Liver (tissue), 9 donors: ENCODE data around the gene CHRM4. TPM values are rescaled to one million over a fixed set of nuclear protein-coding genes. Genes with fewer than 3 reads are reported as not detected.

Experiments
- DNase-seq: peaks from one replicate; pipeline ENCODE4 v3.0.0-alpha.2; 2017; ENCODE audit warnings: low spot score
- H3K27ac ChIP-seq, 2 donors: one replicate each; pipeline ENCODE4 v1.7.0; 2013; ENCODE audit warnings: inconsistent platforms in 2 of 2, low read length in 2 of 2, control low read depth in 1 of 2, low read depth in 1 of 2, mild to moderate bottlenecking in 1 of 2
- H3K27me3 ChIP-seq, 4 donors: one replicate each; pipeline versions ENCODE4 v1.6.1 to v1.7.0; 2013; ENCODE audit warnings: low read length in 3 of 4, inconsistent platforms in 1 of 4, mild to moderate bottlenecking in 1 of 4, moderate library complexity in 1 of 4; ENCODE audit not compliant: control insufficient read depth in 4 of 4, insufficient read depth in 4 of 4
- H3K36me3 ChIP-seq, 4 donors: one replicate each; pipeline versions ENCODE4 v1.6.1 to v1.7.0; 2013; ENCODE audit warnings: low read length in 3 of 4, mild to moderate bottlenecking in 3 of 4, low read depth in 1 of 4, moderate library complexity in 1 of 4; ENCODE audit not compliant: control insufficient read depth in 4 of 4, insufficient read depth in 3 of 4
- H3K4me1 ChIP-seq, 4 donors: one replicate each; pipeline versions ENCODE4 v1.6.1 to v1.7.0; 2013; ENCODE audit warnings: low read length in 3 of 4, mild to moderate bottlenecking in 3 of 4, moderate library complexity in 1 of 4; ENCODE audit not compliant: control insufficient read depth in 4 of 4, insufficient read depth in 4 of 4
- H3K4me3 ChIP-seq, 3 donors: one replicate each; pipeline versions ENCODE4 v1.6.1 to v1.7.0; 2013; ENCODE audit warnings: low read length in 3 of 3, control low read depth in 1 of 3, low read depth in 1 of 3, mild to moderate bottlenecking in 1 of 3
- H3K9ac ChIP-seq, 2 donors: one replicate each; pipeline ENCODE4 v1.7.0; 2013; ENCODE audit warnings: low read length in 2 of 2, mild to moderate bottlenecking in 2 of 2, moderate library complexity in 2 of 2, control low read depth in 1 of 2, low read depth in 1 of 2
- H3K9me3 ChIP-seq, 4 donors: one replicate each; pipeline versions ENCODE4 v1.6.1 to v1.7.0; 2013; ENCODE audit warnings: low read length in 3 of 4; ENCODE audit not compliant: control insufficient read depth in 4 of 4
- EGR1 ChIP-seq, 2 donors: IDR thresholded peaks; 2 replicates each; pipeline ENCODE4 v1.6.1; 2016 to 2018; ENCODE audit warnings: antibody characterized with exemption in 2 of 2, low read depth in 2 of 2
- FOXA1 ChIP-seq: IDR thresholded peaks from 2 replicates; pipeline ENCODE4 v1.6.1; 2016; ENCODE audit warnings: antibody characterized with exemption
- FOXA2 ChIP-seq: IDR thresholded peaks from 2 replicates; pipeline ENCODE4 v1.6.1; 2016; ENCODE audit warnings: antibody characterized with exemption
- GABPA ChIP-seq, 2 donors: IDR thresholded peaks in 1 of 2; conservative IDR thresholded peaks in 1 of 2; 2 replicates each; pipeline ENCODE4 v1.6.1; 2016; ENCODE audit warnings: antibody characterized with exemption in 2 of 2, mild to moderate bottlenecking in 1 of 2, moderate library complexity in 1 of 2
- HNF4A ChIP-seq, 2 donors: conservative IDR thresholded peaks; 2 replicates each; pipeline ENCODE4 v1.6.1; 2016; ENCODE audit warnings: antibody characterized with exemption in 2 of 2, mild to moderate bottlenecking in 2 of 2
- HNF4G ChIP-seq: IDR thresholded peaks from 2 replicates; pipeline ENCODE4 v1.6.1; 2016; ENCODE audit warnings: antibody characterized with exemption
- JUND ChIP-seq, 2 donors: IDR thresholded peaks; 2 replicates each; pipeline ENCODE4 v1.6.1; 2016; ENCODE audit warnings: antibody characterized with exemption in 2 of 2
- NR2F2 ChIP-seq: IDR thresholded peaks from 2 replicates; pipeline ENCODE4 v1.6.1; 2016; ENCODE audit warnings: antibody characterized with exemption
- RAD21 ChIP-seq, 2 donors: IDR thresholded peaks; 2 replicates each; pipeline ENCODE4 v1.6.1; 2016; ENCODE audit warnings: antibody characterized with exemption in 2 of 2, mild to moderate bottlenecking in 2 of 2
- RXRA ChIP-seq, 2 donors: IDR thresholded peaks; 2 replicates each; pipeline ENCODE4 v1.6.1; 2017 to 2018; ENCODE audit warnings: antibody characterized with exemption in 2 of 2, mild to moderate bottlenecking in 1 of 2
- SP1 ChIP-seq: IDR thresholded peaks from 2 replicates; pipeline ENCODE4 v1.6.1; 2018; ENCODE audit warnings: antibody characterized with exemption, mild to moderate bottlenecking
- TAF1 ChIP-seq: conservative IDR thresholded peaks from 2 replicates; pipeline ENCODE4 v1.6.1; 2016; ENCODE audit warnings: antibody characterized with exemption, mild to moderate bottlenecking
- YY1 ChIP-seq: IDR thresholded peaks from 2 replicates; pipeline ENCODE4 v1.6.1; 2016; ENCODE audit warnings: antibody characterized with exemption, mild to moderate bottlenecking
- WGBS: extraction: QIAGEN DNeasy Blood & Tissue Kit; methylation state at CpG from one replicate; pipeline ENCODE4 v1.1.7; 2013; 5-methylcytosine and 5-hydroxymethylcytosine counted together
- polyA plus RNA-seq, 2 donors: library from polyadenylated mRNA; stranded (reverse) in 1 of 2; unstranded in 1 of 2; fragments of 200-250 nt in 1 of 2; fragments of >200 nt in 1 of 2; fragmentation: Nextera tagmentation in 1 of 2; extraction: Ambion mirVana in 1 of 2; gene quantifications; one replicate each; pipeline versions ENCODE4 v1.2.1 to v1.2.3, GENCODE V29; 2013 to 2015
- total RNA-seq, 2 donors: library from RNA; depleted of rRNA; stranded (reverse); fragments of >200 nt; gene quantifications; one replicate each; pipeline ENCODE4 v1.2.3, GENCODE V29; 2014
- TF ChIP-seq, protein P1 (sequence below): IDR thresholded peaks from 2 replicates; pipeline ENCODE4 v1.6.1; 2016; ENCODE audit warnings: antibody characterized with exemption
- TF ChIP-seq, protein P2 (sequence below): IDR thresholded peaks from 2 replicates; pipeline ENCODE4 v1.6.1; 2016; ENCODE audit warnings: antibody characterized with exemption
- TF ChIP-seq, protein P3 (sequence below): IDR thresholded peaks from 2 replicates; pipeline ENCODE4 v1.6.1; 2016; ENCODE audit warnings: antibody characterized with exemption, mild to moderate bottlenecking
- TF ChIP-seq, protein P4 (sequence below): IDR thresholded peaks from 2 replicates; pipeline ENCODE4 v1.6.1; 2016; ENCODE audit warnings: antibody characterized with exemption
- TF ChIP-seq, protein P5 (sequence below): fragments of 150-350 bp; IDR thresholded peaks from 2 replicates; pipeline ENCODE4 v1.5.1; 2017; ENCODE audit warnings: improper control_type of control experiment, low read depth, low read length; ENCODE audit not compliant: missing input control
- donor health status: healthy.
- donor health status: healthy.
- donor health status: healthy.
- donor health status: healthy.
- donor health status: healthy.

Gene CHRM4
- total and polyA plus RNA-seq, 4 donors: 0.08 to 0.09 TPM; not detected in 2

DNA sequence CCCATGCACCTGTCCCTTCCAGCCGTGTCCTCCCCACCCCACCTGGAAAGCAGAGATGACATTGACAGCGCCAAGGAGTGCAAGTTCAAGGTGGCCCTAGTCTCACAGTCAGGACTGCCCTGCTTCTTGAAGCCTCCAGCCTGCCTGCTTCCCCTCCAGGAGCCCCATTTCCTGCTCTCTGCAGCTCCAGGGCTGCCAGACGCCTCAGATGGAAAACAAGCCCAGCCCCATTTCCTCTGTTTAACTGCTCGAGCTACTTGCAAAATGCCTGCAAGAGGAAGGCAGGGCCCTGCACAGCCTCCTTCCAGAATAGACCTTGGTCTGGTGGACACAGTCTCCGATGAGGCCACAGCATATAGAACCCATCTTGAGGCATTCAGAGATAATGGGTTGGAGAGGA lies 49.3 kb downstream of the CHRM4 start:
- no peak for DNase-seq
- 67% methylated on average over 5 of the region's 5 CpGs for WGBS
- peak; percentile 31 for TF ChIP-seq YY1
- TF ChIP-seq SP1: peak; percentile 28
- no peak for TF ChIP-seq GABPA (IDR thresholded peaks at IDR 0.05 in 1 of 2, conservative IDR thresholded peaks at IDR 0.05 in 1 of 2)
- TF ChIP-seq, protein P1, sequence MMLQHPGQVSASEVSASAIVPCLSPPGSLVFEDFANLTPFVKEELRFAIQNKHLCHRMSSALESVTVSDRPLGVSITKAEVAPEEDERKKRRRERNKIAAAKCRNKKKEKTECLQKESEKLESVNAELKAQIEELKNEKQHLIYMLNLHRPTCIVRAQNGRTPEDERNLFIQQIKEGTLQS: no peak
- Histone ChIP-seq H3K27ac (no peak overlapping the region), H3K4me3 (no peak overlapping the region), H3K9me3 (no peaks in the 10 kb centered on the region), H3K9ac (no peak overlapping the region), H3K27me3 (no peaks in the 10 kb centered on the region), H3K36me3 (no peaks in the 10 kb centered on the region), H3K4me1 (peaks cover 0 to 11% (median 2%) of the 10 kb centered on the region in 4 donors)

DNA sequence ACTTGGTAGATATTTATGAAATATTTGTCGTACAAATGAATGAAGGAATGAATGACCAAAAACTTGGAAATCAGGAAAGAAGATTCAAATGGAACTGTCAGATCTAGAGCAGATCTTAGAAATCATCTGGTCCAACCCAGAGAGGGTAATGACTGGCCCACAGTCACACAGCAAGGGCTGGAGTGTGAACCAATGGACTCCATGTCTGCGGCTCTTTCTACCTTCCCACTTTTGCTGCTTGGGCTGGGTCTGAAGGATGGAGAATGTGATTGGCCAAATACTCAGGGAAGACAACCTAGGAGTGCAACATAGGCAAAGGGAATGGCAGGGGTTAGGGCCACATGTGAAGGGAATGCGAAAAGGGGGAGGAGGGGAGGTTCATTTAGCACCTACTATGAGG lies 50.1 kb downstream of the CHRM4 start:
- H3K27ac ChIP-seq: no peak overlapping the region
- no peaks in the 10 kb centered on the region for H3K36me3 ChIP-seq
- TF ChIP-seq JUND (IDR thresholded peaks at IDR 0.05): no peak
- TF ChIP-seq GABPA (IDR thresholded peaks at IDR 0.05 in 1 of 2, conservative IDR thresholded peaks at IDR 0.05 in 1 of 2): no peak
- TF ChIP-seq, protein P2, sequence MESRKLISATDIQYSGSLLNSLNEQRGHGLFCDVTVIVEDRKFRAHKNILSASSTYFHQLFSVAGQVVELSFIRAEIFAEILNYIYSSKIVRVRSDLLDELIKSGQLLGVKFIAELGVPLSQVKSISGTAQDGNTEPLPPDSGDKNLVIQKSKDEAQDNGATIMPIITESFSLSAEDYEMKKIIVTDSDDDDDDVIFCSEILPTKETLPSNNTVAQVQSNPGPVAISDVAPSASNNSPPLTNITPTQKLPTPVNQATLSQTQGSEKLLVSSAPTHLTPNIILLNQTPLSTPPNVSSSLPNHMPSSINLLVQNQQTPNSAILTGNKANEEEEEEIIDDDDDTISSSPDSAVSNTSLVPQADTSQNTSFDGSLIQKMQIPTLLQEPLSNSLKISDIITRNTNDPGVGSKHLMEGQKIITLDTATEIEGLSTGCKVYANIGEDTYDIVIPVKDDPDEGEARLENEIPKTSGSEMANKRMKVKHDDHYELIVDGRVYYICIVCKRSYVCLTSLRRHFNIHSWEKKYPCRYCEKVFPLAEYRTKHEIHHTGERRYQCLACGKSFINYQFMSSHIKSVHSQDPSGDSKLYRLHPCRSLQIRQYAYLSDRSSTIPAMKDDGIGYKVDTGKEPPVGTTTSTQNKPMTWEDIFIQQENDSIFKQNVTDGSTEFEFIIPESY: no peak
- TF ChIP-seq, protein P3, sequence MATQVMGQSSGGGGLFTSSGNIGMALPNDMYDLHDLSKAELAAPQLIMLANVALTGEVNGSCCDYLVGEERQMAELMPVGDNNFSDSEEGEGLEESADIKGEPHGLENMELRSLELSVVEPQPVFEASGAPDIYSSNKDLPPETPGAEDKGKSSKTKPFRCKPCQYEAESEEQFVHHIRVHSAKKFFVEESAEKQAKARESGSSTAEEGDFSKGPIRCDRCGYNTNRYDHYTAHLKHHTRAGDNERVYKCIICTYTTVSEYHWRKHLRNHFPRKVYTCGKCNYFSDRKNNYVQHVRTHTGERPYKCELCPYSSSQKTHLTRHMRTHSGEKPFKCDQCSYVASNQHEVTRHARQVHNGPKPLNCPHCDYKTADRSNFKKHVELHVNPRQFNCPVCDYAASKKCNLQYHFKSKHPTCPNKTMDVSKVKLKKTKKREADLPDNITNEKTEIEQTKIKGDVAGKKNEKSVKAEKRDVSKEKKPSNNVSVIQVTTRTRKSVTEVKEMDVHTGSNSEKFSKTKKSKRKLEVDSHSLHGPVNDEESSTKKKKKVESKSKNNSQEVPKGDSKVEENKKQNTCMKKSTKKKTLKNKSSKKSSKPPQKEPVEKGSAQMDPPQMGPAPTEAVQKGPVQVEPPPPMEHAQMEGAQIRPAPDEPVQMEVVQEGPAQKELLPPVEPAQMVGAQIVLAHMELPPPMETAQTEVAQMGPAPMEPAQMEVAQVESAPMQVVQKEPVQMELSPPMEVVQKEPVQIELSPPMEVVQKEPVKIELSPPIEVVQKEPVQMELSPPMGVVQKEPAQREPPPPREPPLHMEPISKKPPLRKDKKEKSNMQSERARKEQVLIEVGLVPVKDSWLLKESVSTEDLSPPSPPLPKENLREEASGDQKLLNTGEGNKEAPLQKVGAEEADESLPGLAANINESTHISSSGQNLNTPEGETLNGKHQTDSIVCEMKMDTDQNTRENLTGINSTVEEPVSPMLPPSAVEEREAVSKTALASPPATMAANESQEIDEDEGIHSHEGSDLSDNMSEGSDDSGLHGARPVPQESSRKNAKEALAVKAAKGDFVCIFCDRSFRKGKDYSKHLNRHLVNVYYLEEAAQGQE: no peak
- no peak for TF ChIP-seq FOXA1
- TF ChIP-seq RXRA (IDR thresholded peaks at IDR 0.05): no peak
- TF ChIP-seq, protein P4, sequence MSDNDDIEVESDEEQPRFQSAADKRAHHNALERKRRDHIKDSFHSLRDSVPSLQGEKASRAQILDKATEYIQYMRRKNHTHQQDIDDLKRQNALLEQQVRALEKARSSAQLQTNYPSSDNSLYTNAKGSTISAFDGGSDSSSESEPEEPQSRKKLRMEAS: no peak
- TF ChIP-seq EGR1 (IDR thresholded peaks at IDR 0.05; ENCODE audit: low read depth in 2 of 2): no peak
- TF ChIP-seq, protein P5, sequence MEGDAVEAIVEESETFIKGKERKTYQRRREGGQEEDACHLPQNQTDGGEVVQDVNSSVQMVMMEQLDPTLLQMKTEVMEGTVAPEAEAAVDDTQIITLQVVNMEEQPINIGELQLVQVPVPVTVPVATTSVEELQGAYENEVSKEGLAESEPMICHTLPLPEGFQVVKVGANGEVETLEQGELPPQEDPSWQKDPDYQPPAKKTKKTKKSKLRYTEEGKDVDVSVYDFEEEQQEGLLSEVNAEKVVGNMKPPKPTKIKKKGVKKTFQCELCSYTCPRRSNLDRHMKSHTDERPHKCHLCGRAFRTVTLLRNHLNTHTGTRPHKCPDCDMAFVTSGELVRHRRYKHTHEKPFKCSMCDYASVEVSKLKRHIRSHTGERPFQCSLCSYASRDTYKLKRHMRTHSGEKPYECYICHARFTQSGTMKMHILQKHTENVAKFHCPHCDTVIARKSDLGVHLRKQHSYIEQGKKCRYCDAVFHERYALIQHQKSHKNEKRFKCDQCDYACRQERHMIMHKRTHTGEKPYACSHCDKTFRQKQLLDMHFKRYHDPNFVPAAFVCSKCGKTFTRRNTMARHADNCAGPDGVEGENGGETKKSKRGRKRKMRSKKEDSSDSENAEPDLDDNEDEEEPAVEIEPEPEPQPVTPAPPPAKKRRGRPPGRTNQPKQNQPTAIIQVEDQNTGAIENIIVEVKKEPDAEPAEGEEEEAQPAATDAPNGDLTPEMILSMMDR: no peak
- TF ChIP-seq HNF4G: no peak
- TF ChIP-seq SP1: no peak
- TF ChIP-seq NR2F2: no peak
- no peak for TF ChIP-seq FOXA2
- TF ChIP-seq, protein P1: no peak
- no peak for TF ChIP-seq YY1
- TF ChIP-seq TAF1: no peak
- no peak for TF ChIP-seq RAD21 (IDR thresholded peaks at IDR 0.05)
- no peak for TF ChIP-seq HNF4A (conservative IDR thresholded peaks at IDR 0.05)
- no peaks in the 10 kb centered on the region for H3K9me3 ChIP-seq
- no peak for DNase-seq
- H3K4me1 ChIP-seq: peaks cover 0 to 8% (median 0%) of the 10 kb centered on the region in 4 donors
- H3K9ac ChIP-seq: no peak overlapping the region
- no peak overlapping the region for H3K4me3 ChIP-seq
- WGBS: 90% methylated on average over 3 of the region's 3 CpGs
- no peaks in the 10 kb centered on the region for H3K27me3 ChIP-seq
